Peyer's patch (tissue), 4 donors: Measurements from ENCODE around the gene BRD3OS.

ENCODE experiments used
- CTCF ChIP-seq, 6 experiments: fragments of 450-650 bp in 4 of 6; fragments of 200-600 bp in 2 of 6; sonication (generic) in 1 of 6; IDR thresholded peaks; one replicate each; pipeline ENCODE4 v1.5.1; 2017 to 2019; ENCODE audit warnings: antibody characterized with exemption in 6 of 6, mild to moderate bottlenecking in 3 of 6, moderate library complexity in 1 of 6
- POLR2A ChIP-seq, 2 donors: fragments of 450-650 bp; IDR thresholded peaks; one replicate each; pipeline ENCODE4 v1.5.1; 2017; ENCODE audit warnings: antibody characterized with exemption in 2 of 2, mild to moderate bottlenecking in 2 of 2, moderate library complexity in 2 of 2

- TF ChIP-seq CTCF (IDR thresholded peaks at IDR 0.05) (no peak), POLR2A (IDR thresholded peaks at IDR 0.05) (no peak)
These were observed 37.3 kb downstream of the BRD3OS start for GRCh38 chr9:134062461-134063087.
